PC-3 (cell line): ENCODE results near the gene STEAP4.

Source experiments
- EZH2 ChIP-seq: fragments of 300-600 bp; sonication (generic); IDR thresholded peaks from one replicate; pipeline ENCODE4 v1.6.1; 2017; ENCODE audit warnings: antibody characterized with exemption, mild to moderate bottlenecking, low read length; ENCODE audit not compliant: unreplicated experiment
- EZH2phosphoT487 ChIP-seq: fragments of 300-600 bp; sonication (generic); IDR thresholded peaks from 2 replicates; pipeline ENCODE4 v1.6.1; 2018; ENCODE audit warnings: mild to moderate bottlenecking, antibody characterized with exemption, low read length, borderline replicate concordance
- TF ChIP-seq, protein P1 (sequence below): fragments of 300-600 bp; sonication (generic); conservative IDR thresholded peaks from 2 replicates; pipeline ENCODE4 v1.5.1; 2017; ENCODE audit warnings: antibody characterized with exemption, low read depth, mild to moderate bottlenecking, low read length

DNA sequence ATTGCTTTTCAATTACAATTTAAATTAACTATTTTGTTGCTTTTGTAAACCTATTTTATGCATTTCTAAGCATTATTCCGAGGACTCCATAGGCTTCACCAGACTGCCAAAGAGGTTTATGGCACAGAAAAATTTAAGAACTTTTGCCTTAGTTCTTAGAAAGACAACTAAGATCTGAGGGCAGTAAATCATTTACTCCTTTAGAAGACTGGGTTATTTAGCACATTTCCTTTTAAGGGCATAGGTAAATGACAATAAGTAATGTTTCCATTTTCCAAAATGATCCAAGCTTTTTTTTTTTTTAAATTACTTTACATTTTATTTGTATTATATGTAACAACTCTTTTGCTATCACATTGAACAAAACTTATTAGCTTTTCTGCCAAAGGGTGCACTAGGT, 15.0 kb upstream of the STEAP4 start:
- TF ChIP-seq, protein P1, sequence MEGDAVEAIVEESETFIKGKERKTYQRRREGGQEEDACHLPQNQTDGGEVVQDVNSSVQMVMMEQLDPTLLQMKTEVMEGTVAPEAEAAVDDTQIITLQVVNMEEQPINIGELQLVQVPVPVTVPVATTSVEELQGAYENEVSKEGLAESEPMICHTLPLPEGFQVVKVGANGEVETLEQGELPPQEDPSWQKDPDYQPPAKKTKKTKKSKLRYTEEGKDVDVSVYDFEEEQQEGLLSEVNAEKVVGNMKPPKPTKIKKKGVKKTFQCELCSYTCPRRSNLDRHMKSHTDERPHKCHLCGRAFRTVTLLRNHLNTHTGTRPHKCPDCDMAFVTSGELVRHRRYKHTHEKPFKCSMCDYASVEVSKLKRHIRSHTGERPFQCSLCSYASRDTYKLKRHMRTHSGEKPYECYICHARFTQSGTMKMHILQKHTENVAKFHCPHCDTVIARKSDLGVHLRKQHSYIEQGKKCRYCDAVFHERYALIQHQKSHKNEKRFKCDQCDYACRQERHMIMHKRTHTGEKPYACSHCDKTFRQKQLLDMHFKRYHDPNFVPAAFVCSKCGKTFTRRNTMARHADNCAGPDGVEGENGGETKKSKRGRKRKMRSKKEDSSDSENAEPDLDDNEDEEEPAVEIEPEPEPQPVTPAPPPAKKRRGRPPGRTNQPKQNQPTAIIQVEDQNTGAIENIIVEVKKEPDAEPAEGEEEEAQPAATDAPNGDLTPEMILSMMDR: no peak
- no peak for TF ChIP-seq EZH2
- TF ChIP-seq EZH2phosphoT487: no peak
